HepG2 (cell line): ENCODE measurements around the gene EIF4G2. TPM values are rescaled to one million over a fixed set of nuclear protein-coding genes. Genes with fewer than 3 reads are reported as not detected.

ENCODE experiments used
- FOXJ3 ChIP-seq: sonication (generic); formaldehyde crosslinking; IDR thresholded peaks from 2 replicates; pipeline ENCODE4 v1.4.0; 2020; ENCODE audit warnings: missing genetic modification reagents, mild to moderate bottlenecking, borderline replicate concordance
- FOXO4 ChIP-seq: sonication (generic); formaldehyde crosslinking; conservative IDR thresholded peaks from 2 replicates; pipeline ENCODE4 v1.8.1; 2023; ENCODE audit warnings: missing genetic modification reagents
- JUNB ChIP-seq: sonication (generic); formaldehyde crosslinking; IDR thresholded peaks from 2 replicates; pipeline ENCODE4 v1.8.0; 2022; ENCODE audit warnings: missing genetic modification reagents, mild to moderate bottlenecking, borderline replicate concordance
- KDM2A ChIP-seq: sonication (generic); formaldehyde crosslinking; IDR thresholded peaks from 2 replicates; pipeline ENCODE4 v1.4.0; 2020; ENCODE audit warnings: low read depth, missing genetic modification reagents, borderline replicate concordance
- KDM5B ChIP-seq: sonication (generic); formaldehyde crosslinking; IDR thresholded peaks from 2 replicates; pipeline ENCODE4 v1.4.0; 2020; ENCODE audit warnings: missing genetic modification reagents, mild to moderate bottlenecking, borderline replicate concordance
- MAFG ChIP-seq: sonication (generic); formaldehyde crosslinking; IDR thresholded peaks from 2 replicates; pipeline ENCODE4 v1.5.1; 2020; ENCODE audit warnings: mild to moderate bottlenecking, missing genetic modification reagents
- MAX ChIP-seq: IDR thresholded peaks from 2 replicates; pipeline ENCODE4 v1.6.1; 2012; ENCODE audit warnings: inconsistent platforms
- NR2F6 ChIP-seq, 2 experiments: IDR thresholded peaks; 2 replicates each; pipeline ENCODE4 v1.6.1; 2016; ENCODE audit warnings: antibody characterized with exemption in 1 of 2, mild to moderate bottlenecking in 1 of 2
- RFX1 ChIP-seq: fragments of 450-650 bp; IDR thresholded peaks from 2 replicates; pipeline ENCODE4 v1.6.1; 2017
- TBP ChIP-seq: sonication (generic); formaldehyde crosslinking; IDR thresholded peaks from 2 replicates; pipeline ENCODE4 v1.5.0; 2020; ENCODE audit warnings: missing genetic modification reagents
- TCF7 ChIP-seq: sonication (generic); IDR thresholded peaks from 2 replicates; pipeline ENCODE4 v1.6.1; 2016; ENCODE audit warnings: antibody characterized with exemption, low read depth
- THAP7 ChIP-seq: sonication (generic); formaldehyde crosslinking; IDR thresholded peaks from 2 replicates; pipeline ENCODE4 v1.8.1; 2023; ENCODE audit warnings: mild to moderate bottlenecking, missing genetic modification reagents
- XBP1 ChIP-seq: sonication (generic); formaldehyde crosslinking; IDR thresholded peaks from 2 replicates; pipeline ENCODE4 v1.5.0; 2020; ENCODE audit warnings: missing genetic modification reagents
- ZC3H4 ChIP-seq: sonication (generic); formaldehyde crosslinking; IDR thresholded peaks from 2 replicates; pipeline ENCODE4 v1.4.0; 2020; ENCODE audit warnings: missing genetic modification reagents, borderline replicate concordance
- ZFP91 ChIP-seq: sonication (generic); formaldehyde crosslinking; IDR thresholded peaks from 2 replicates; pipeline ENCODE4 v1.9.0; 2022; ENCODE audit warnings: missing genetic modification reagents, mild to moderate bottlenecking, borderline replicate concordance
- ZFYVE20 ChIP-seq: sonication (generic); formaldehyde crosslinking; IDR thresholded peaks from 2 replicates; pipeline ENCODE4 v1.8.0; 2023; ENCODE audit warnings: low read depth, mild to moderate bottlenecking, moderate library complexity, missing genetic modification reagents, borderline replicate concordance
- ZNF337 ChIP-seq: sonication (generic); formaldehyde crosslinking; IDR thresholded peaks from 2 replicates; pipeline ENCODE4 v1.5.1; 2020; ENCODE audit warnings: missing genetic modification reagents, low read depth, mild to moderate bottlenecking, borderline replicate concordance
- ZNF546 ChIP-seq: sonication (generic); formaldehyde crosslinking; conservative IDR thresholded peaks from 2 replicates; pipeline ENCODE4 v1.8.1; 2023; ENCODE audit warnings: mild to moderate bottlenecking, missing genetic modification reagents
- ZNF687 ChIP-seq: sonication (generic); formaldehyde crosslinking; IDR thresholded peaks from 2 replicates; pipeline ENCODE4 v1.5.1; 2020; ENCODE audit warnings: mild to moderate bottlenecking, missing genetic modification reagents, moderate library complexity
- ZNF772 ChIP-seq: sonication (generic); formaldehyde crosslinking; IDR thresholded peaks from 2 replicates; pipeline ENCODE4 v1.5.0; 2020; ENCODE audit warnings: mild to moderate bottlenecking, missing genetic modification reagents
- ZNF780A ChIP-seq: sonication (generic); formaldehyde crosslinking; IDR thresholded peaks from 2 replicates; pipeline ENCODE4 v1.8.0; 2022; ENCODE audit warnings: mild to moderate bottlenecking, missing genetic modification reagents, moderate library complexity
- polyA plus RNA-seq, 8 experiments: library from polyadenylated mRNA; depleted of rRNA in 3 of 8; stranded (reverse) in 7 of 8; unstranded in 1 of 8; fragments of >200 nt; fragmentation: Illumina TruSeq in 4 of 8; extraction: Trizol in 4 of 8; gene quantifications; 2 replicates each; pipeline versions ENCODE4 v1.2.1 to v1.2.3, GENCODE V29; 2011 to 2016; ENCODE audit warnings: low read depth in 4 of 8, missing spikeins in 1 of 8, mixed read lengths in 1 of 8; ENCODE audit not compliant: insufficient read depth in 1 of 8
- total RNA-seq, 5 experiments: library from RNA; depleted of rRNA; stranded (reverse); fragments of >200 nt; fragmentation: Illumina TruSeq; extraction: Trizol; gene quantifications; 2 replicates each; pipeline ENCODE4 v1.2.3, GENCODE V29; 2016; ENCODE audit warnings: low read depth in 1 of 5

The EIF4G2 gene
- total and polyA plus RNA-seq, 2 of the 13 experiments (the other 11 are each of a cell fraction or from before 2014, with no cell fraction given) = 362 to 546 TPM

- TF ChIP-seq ZNF687 (CRISPR knock-in tag) (peak; percentile 35; the same call in 1 of the 2 replicates), MAX (0 out of 2 replicates have a peak, but pooled peaks have one; percentile 2), NR2F6 (IDR thresholded peaks at IDR 0.05) (no peak), NR2F6 (CRISPR knock-in tag; IDR thresholded peaks at IDR 0.05) (no peak), ZNF337 (CRISPR knock-in tag) (no peak), TBP (no peak), KDM5B (CRISPR knock-in tag) (peak; percentile 36; the same call in 1 of the 2 replicates), FOXJ3 (CRISPR knock-in tag) (no peak), THAP7 (CRISPR knock-in tag) (no peak), KDM2A (no peak), ZNF546 (CRISPR knock-in tag) (peak; percentile 81), XBP1 (CRISPR knock-in tag) (no peak), ZNF772 (CRISPR knock-in tag) (no peak), ZC3H4 (CRISPR knock-in tag) (peak; percentile 60; the same call in 1 of the 2 replicates), TCF7 (no peak), RFX1 (no peak), ZFP91 (CRISPR knock-in tag) (peak; percentile 57; the same call in 1 of the 2 replicates), FOXO4 (CRISPR knock-in tag) (0 out of 2 replicates have a peak, but pooled peaks have one; percentile 84), ZFYVE20 (CRISPR knock-in tag) (0 out of 2 replicates have a peak, but pooled peaks have one; percentile 78), MAFG (CRISPR knock-in tag) (0 out of 2 replicates have a peak, but pooled peaks have one; percentile 2), ZNF780A (CRISPR knock-in tag) (no peak), JUNB (CRISPR knock-in tag) (no peak)
Observed at GRCh38 chr11:10808235-10808552, 532 bp downstream of the EIF4G2 start (continued).
